HL-60 (cell line): ENCODE measurements around the gene FLVCR1.

Experiments used
- GABPA ChIP-seq: IDR thresholded peaks from 2 replicates; pipeline ENCODE4 v1.6.1; 2012; ENCODE audit warnings: low read depth
- POLR2AphosphoS5 ChIP-seq: IDR thresholded peaks from 2 replicates; pipeline ENCODE4 v1.6.1; 2012; ENCODE audit warnings: low read depth
- TF ChIP-seq, protein P1 (sequence below): IDR thresholded peaks from one replicate; pipeline ENCODE4 v1.5.1; 2011; ENCODE audit warnings: low read length, control low read depth, inconsistent platforms; ENCODE audit not compliant: insufficient read depth
- TF ChIP-seq, protein P2 (sequence below): IDR thresholded peaks from 2 replicates; pipeline ENCODE4 v1.6.1; 2012; ENCODE audit warnings: low read depth; ENCODE audit not compliant: insufficient replicate concordance

DNA sequence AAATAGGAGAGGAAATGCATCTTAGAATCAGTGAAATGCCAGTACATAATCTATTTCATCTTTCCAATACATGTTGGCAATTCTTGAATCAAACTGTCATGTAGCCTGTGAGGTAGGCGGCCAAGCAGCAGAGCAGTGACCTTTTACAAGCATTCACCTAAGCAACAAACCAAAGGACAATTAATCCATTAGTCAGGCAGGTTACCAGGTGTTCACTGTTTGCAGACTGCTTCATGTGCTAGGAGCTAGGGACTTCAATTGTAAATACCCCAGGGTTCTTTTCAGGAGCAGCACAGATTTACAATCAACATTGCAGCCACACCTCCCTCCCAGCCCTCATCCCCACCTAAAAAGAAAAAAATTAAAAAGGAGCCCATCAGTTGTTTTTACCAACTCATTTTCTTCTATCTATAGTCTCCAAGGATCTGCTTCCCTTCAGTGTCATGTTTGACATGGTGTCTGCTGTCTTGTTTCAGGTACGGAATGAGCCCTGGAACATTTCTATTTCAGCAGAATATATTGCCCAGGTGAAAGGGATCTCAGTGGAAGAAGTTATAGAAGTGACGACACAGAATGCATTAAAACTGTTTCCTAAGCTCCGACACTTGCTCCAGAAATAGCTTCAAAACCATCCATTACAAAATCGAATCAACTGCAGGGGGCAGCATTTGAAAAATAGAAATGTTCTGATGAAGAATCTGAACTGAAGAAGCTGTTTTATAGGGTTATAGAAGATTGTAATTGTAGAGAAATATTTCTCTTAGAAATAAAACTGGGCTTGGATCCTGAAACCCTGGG is 43.3 kb upstream of the FLVCR1 start:
- TF ChIP-seq POLR2AphosphoS5, result no peak
- TF ChIP-seq GABPA, result no peak
- TF ChIP-seq, protein P1, sequence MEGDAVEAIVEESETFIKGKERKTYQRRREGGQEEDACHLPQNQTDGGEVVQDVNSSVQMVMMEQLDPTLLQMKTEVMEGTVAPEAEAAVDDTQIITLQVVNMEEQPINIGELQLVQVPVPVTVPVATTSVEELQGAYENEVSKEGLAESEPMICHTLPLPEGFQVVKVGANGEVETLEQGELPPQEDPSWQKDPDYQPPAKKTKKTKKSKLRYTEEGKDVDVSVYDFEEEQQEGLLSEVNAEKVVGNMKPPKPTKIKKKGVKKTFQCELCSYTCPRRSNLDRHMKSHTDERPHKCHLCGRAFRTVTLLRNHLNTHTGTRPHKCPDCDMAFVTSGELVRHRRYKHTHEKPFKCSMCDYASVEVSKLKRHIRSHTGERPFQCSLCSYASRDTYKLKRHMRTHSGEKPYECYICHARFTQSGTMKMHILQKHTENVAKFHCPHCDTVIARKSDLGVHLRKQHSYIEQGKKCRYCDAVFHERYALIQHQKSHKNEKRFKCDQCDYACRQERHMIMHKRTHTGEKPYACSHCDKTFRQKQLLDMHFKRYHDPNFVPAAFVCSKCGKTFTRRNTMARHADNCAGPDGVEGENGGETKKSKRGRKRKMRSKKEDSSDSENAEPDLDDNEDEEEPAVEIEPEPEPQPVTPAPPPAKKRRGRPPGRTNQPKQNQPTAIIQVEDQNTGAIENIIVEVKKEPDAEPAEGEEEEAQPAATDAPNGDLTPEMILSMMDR, result no peak
- TF ChIP-seq, protein P2, sequence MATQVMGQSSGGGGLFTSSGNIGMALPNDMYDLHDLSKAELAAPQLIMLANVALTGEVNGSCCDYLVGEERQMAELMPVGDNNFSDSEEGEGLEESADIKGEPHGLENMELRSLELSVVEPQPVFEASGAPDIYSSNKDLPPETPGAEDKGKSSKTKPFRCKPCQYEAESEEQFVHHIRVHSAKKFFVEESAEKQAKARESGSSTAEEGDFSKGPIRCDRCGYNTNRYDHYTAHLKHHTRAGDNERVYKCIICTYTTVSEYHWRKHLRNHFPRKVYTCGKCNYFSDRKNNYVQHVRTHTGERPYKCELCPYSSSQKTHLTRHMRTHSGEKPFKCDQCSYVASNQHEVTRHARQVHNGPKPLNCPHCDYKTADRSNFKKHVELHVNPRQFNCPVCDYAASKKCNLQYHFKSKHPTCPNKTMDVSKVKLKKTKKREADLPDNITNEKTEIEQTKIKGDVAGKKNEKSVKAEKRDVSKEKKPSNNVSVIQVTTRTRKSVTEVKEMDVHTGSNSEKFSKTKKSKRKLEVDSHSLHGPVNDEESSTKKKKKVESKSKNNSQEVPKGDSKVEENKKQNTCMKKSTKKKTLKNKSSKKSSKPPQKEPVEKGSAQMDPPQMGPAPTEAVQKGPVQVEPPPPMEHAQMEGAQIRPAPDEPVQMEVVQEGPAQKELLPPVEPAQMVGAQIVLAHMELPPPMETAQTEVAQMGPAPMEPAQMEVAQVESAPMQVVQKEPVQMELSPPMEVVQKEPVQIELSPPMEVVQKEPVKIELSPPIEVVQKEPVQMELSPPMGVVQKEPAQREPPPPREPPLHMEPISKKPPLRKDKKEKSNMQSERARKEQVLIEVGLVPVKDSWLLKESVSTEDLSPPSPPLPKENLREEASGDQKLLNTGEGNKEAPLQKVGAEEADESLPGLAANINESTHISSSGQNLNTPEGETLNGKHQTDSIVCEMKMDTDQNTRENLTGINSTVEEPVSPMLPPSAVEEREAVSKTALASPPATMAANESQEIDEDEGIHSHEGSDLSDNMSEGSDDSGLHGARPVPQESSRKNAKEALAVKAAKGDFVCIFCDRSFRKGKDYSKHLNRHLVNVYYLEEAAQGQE, result no peak
